ENCODE results near the gene MORC1.

MORC1 gene

GRCh38 chr3:109023656-109024254, 94.2 kb downstream of the MORC1 start:
- peak; percentile 62 to 75 (median 71) for DNase-seq

DNA sequence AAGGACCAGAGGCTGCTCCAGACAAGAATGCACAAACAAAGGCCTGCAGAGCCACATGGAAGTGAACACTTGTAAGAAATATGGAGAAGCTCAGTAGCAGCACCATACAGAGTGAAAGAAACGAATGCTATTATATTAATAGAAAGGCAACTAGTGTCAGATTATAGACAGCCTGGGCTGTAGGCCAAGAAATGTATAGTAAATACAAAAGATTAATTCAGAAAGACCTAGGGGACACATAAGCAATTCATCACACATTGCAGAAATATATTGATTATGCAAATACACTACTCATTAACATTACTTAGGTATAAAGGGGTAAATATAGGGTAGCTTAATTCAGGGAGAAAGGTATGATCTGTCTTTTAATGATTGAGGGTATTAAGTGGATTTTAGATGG, 94.8 kb downstream of the MORC1 start:
- no peak for DNase-seq

GRCh38 chr3:109021556-109021955, 96.4 kb downstream of the MORC1 start:
- peak; percentile 14 to 52 (median 49) for DNase-seq

GRCh38 chr3:109018828-109019227, 99.1 kb downstream of the MORC1 start:
- DNase-seq, result peak in 1 of 3 donors; percentile 1

- DNase-seq, result no peak
Observed at GRCh38 chr3:109005443-109005842, 112.5 kb downstream of the MORC1 start.

- no peak for DNase-seq
Observed at GRCh38 chr3:108998436-108998835, 119.5 kb downstream of the MORC1 start.

DNA sequence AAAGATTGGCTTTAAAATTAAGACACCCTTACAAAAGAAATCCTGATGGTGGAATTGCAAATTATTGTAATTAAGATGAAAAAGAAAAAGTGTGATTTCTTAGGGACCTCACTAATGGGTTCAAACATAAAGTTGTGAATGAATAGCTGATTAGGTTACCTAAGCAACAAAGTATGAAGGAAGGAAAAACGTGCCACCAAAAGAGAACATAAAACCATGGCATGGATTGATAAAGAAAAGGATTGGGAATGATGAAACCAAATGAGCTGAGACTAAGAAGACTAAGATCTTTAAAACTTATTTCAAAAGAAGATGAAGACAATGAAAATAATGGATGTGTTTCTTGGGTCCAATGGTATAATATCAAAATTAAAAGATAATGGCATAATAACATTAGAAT, 132.1 kb downstream of the MORC1 start:
- DNase-seq, result no peak

DNA sequence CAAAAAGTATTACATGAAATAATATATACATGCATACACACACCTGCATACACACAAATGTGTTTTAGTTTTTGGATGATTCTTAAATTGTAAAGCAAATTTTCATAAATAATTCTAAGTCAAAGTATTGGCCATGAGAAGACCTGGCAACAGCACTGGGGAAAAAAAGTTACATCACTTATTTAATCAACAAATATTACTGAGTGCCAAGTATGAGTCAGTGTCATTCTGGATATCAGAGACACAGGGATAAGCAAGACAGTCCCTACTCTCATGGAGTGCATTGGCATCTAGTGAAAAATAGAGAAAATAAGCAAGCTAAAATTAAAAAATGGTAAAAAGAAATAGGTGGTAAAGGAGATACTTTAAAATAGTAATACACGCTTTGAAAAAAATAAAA, 134.9 kb downstream of the MORC1 start:
- DNase-seq, result no peak

- DNase-seq, result no peak
Observed at GRCh38 chr3:108976058-108976457, 141.9 kb downstream of the MORC1 start.

DNA sequence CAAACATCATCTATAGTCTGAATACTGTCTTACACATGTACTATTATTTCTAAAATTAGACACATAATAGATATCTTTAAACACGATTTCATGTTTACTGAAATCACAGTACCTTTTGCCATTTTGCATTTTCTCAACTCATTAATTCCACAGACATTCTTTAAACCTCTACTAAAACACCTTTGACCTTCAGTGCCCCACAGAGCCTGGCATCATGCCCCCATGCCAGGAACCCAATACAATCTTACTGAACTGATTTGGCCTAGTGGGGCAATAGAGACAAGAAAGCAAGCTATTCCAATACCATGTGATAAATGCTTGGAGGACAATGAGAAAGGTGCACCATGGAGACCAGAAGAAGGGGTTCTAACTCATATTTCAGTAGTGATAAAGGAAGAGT, 144.9 kb downstream of the MORC1 start:
- DNase-seq, result no peak

- no peak for DNase-seq
Observed at GRCh38 chr3:108972482-108972881, 145.5 kb downstream of the MORC1 start.

GRCh38 chr3:108970561-108970960, 147.4 kb downstream of the MORC1 start:
- no peak for DNase-seq

DNA sequence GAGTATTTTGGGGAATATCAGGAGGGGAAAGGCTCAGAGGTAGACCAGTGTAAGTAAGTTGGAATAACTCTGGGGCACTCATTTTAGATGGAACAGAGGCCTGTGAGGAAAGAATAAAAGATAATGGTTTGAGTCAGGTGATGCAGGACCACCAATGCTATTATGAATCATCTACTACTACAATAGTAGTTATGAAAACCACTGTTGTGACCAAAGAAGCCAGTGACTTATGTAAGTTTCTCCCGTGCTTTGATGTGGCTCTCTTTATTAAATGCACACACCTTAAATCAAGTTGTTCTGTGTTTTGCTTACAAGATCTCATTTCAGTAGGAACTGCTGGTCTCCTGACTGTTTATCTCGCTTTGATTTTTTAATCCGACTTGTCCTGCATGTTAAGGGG, 151.2 kb downstream of the MORC1 start:
- no peak for DNase-seq

- DNase-seq, result no peak
Observed at GRCh38 chr3:108959017-108959416, 158.9 kb downstream of the MORC1 start.

- no peak for DNase-seq
Observed at GRCh38 chr3:108953700-108954099, 164.2 kb downstream of the MORC1 start, which contains the start of gene GUCA1C. GUCA1C (minus strand) TSS chr3:108953879; CDS start chr3:108953762, 117 bp downstream.

DNA sequence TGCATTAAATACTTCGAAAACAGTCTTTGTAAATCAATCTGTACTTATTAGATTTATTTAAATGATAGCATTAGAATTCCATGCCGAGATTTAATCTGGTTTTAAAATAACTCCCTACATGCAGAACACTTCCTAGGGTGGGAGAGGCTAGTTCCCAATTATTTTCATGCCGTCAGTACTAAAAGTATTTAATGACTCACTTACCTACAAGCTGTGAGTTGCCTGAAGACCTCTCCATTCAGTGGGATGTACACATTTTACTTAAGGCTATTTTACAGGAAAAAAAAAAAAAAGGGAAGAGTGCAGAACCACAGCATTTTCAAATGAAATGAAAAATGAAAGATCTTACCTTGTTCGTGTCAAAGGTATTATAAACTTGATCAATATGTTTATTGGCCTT, 164.7 kb downstream of the MORC1 start:
- no peak for DNase-seq

- DNase-seq, result no peak
Observed at GRCh38 chr3:108951820-108952501, 166.0 kb downstream of the MORC1 start.

GRCh38 chr3:108947855-108948254, 170.1 kb downstream of the MORC1 start:
- no peak for DNase-seq

GRCh38 chr3:108946292-108947285, 171.3 kb downstream of the MORC1 start:
- DNase-seq, result peak in 1 of 3 donors; percentile 2

DNA sequence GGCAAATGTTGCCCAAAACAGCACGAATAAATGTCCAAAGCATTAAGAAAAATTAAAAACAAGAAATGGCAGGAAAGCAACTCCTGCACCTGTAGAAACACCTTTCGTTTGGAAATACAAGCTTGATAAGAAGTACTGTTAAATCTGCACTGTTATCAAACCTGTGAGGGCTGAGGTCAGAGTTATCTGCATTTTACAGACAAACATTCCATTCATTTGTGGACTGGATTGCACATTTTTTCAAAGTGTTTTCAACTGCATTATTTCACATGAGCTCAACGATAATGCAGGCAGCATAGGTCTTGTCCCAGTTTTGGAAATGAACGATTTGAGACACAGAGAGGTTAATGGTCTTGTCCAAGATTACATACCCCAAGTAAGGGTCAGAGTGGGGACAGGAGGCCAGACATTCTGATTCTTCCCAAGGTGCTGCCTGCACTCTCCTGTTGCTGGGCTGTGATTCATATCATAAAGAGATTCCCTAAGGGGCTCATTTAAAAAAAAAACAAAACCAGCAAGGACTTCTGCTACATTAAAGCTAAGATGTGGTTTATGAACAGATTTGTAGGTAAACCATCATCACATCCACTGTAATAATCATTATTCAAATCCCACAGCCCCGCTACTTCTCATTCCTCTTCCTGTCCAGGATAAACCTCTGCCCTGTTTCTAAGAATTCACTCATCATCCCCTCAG, 177.2 kb downstream of the MORC1 start:
- DNase-seq, result no peak

DNA sequence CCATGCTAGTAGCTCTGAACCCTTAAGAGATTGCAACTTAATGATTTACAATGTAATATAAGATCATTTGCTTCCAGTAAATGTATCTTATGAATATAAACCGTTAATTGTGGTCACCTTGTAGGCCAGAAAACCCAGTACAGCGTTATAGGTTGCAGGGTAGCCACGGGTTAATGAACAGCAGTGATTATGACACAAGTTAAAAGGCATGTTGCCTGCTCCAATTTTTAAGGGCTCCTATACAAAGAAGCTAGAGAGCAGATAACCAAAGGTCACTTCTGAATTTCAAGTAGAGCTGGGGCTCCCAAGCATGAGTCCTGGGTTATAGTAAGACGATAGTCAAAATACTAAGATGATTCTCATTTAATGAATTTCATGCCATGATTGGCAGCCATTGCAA, 177.8 kb downstream of the MORC1 start:
- DNase-seq, result no peak

DNA sequence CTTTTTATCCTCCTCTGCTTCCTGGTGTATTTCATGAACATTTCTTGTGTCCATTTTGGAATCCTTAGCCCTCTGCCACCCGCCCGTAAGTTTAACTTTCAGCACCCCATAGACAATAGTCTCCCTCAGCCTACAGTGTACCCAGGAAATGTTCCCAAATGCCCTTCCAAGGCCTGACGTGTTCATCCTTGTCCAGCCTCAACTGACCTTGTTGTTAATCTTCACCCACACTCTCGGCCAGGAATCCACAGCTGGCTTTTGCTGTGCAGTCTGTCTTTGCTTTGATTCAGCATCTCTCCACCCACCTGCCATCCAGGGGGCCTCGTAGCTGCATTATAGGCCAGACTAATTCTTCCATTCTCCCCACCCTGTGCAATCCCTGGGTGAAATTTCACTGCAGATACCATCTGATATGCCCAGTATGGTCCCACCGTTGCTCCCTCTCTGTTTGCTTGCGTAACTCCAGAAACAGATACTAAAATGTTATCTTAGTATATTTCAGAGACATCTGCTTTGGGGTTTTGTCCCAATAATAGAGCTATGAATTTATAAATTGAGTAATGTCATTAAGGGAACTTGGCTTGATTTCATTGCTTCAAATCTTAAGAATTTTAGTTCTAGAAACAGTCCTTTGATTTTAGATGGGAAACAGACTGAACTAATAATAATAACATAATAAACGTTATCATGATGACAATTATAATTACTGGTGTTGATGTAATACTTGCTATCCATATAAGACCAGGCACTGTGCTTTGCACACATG, 180.8 kb downstream of the MORC1 start:
- DNase-seq, result no peak

All from suppressor macrophage treated with lipopolysaccharide for 1 hour (primary cell).